ENCODE results near the gene LUZP1.

The LUZP1 gene

GRCh38 chr1:23118407-23118806 lies 50.2 kb downstream of the LUZP1 start:
- no peak for TF ChIP-seq YY1 (IDR thresholded peaks at IDR 0.05; ENCODE audit: low read depth)
- no peak for TF ChIP-seq TEAD4 (IDR thresholded peaks at IDR 0.05)
- TF ChIP-seq RAD21 (IDR thresholded peaks at IDR 0.05; ENCODE audit: low read depth), result no peak
- TF ChIP-seq, protein P1, sequence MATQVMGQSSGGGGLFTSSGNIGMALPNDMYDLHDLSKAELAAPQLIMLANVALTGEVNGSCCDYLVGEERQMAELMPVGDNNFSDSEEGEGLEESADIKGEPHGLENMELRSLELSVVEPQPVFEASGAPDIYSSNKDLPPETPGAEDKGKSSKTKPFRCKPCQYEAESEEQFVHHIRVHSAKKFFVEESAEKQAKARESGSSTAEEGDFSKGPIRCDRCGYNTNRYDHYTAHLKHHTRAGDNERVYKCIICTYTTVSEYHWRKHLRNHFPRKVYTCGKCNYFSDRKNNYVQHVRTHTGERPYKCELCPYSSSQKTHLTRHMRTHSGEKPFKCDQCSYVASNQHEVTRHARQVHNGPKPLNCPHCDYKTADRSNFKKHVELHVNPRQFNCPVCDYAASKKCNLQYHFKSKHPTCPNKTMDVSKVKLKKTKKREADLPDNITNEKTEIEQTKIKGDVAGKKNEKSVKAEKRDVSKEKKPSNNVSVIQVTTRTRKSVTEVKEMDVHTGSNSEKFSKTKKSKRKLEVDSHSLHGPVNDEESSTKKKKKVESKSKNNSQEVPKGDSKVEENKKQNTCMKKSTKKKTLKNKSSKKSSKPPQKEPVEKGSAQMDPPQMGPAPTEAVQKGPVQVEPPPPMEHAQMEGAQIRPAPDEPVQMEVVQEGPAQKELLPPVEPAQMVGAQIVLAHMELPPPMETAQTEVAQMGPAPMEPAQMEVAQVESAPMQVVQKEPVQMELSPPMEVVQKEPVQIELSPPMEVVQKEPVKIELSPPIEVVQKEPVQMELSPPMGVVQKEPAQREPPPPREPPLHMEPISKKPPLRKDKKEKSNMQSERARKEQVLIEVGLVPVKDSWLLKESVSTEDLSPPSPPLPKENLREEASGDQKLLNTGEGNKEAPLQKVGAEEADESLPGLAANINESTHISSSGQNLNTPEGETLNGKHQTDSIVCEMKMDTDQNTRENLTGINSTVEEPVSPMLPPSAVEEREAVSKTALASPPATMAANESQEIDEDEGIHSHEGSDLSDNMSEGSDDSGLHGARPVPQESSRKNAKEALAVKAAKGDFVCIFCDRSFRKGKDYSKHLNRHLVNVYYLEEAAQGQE (IDR thresholded peaks at IDR 0.05; ENCODE audit: low read depth), result no peak
- TF ChIP-seq TCF12 (IDR thresholded peaks at IDR 0.05; ENCODE audit: low read depth), result no peak
- TF ChIP-seq, protein P2, sequence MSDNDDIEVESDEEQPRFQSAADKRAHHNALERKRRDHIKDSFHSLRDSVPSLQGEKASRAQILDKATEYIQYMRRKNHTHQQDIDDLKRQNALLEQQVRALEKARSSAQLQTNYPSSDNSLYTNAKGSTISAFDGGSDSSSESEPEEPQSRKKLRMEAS (IDR thresholded peaks at IDR 0.05), result no peak
- TF ChIP-seq USF1 (IDR thresholded peaks at IDR 0.05), result no peak
- TF ChIP-seq NFIC (IDR thresholded peaks at IDR 0.05), result no peak
- no peak for TF ChIP-seq CREB1 (IDR thresholded peaks at IDR 0.05; ENCODE audit: low read depth)
- no peak for TF ChIP-seq EGR1 (IDR thresholded peaks at IDR 0.05)
- no peak for TF ChIP-seq FOXM1 (IDR thresholded peaks at IDR 0.05; ENCODE audit: borderline replicate concordance, low read depth)
- no peak for TF ChIP-seq TAF1 (IDR thresholded peaks at IDR 0.05; ENCODE audit: low read depth)
- TF ChIP-seq CEBPB (IDR thresholded peaks at IDR 0.05), result no peak
- no peak for TF ChIP-seq ZBTB7A (IDR thresholded peaks at IDR 0.05; ENCODE audit: low read depth)
- no peak for TF ChIP-seq EP300 (IDR thresholded peaks at IDR 0.05; ENCODE audit: borderline replicate concordance)

DNA sequence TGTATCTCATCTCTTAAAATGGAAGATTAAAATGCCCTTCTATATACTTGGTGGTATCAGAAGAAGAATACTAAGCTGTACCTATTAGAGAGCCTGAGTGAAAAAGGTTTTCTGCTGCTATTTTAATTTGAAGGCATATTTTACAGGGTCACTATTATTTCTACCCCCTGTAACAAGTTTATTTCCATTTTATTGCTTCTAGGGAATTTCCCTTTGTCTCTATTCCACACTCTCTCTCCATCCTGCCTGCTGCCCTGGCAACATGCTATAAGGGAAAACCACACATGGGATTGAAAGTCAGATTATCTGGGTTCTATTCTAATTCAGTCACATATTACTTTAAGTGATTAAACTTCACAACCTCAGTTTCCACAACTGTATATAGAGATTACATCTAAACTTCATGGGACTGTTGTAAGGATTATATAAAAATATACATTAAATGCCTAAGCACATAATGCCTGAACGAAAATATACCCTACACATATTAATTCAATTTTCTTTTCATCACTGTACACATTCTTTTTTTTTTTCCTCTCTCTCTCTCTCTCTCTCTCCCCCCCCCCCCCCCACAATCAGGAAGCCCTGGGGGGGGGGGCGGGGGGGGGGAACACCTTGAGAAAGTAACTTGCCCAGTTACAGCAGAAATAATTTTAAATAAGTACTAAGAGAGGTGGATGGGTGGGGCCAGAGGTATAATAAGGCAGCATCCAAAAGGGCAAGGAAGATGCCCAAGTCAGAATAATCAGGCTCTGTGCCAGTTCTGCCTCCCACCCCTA lies 51.5 kb downstream of the LUZP1 start:
- TF ChIP-seq ZBTB7A (IDR thresholded peaks at IDR 0.05; ENCODE audit: low read depth) (no peak), FOXM1 (IDR thresholded peaks at IDR 0.05; ENCODE audit: borderline replicate concordance, low read depth) (no peak)

- no peak for TF ChIP-seq NFIC (IDR thresholded peaks at IDR 0.05)
- TF ChIP-seq FOXM1 (IDR thresholded peaks at IDR 0.05; ENCODE audit: borderline replicate concordance, low read depth), result no peak
- no peak for TF ChIP-seq YY1 (IDR thresholded peaks at IDR 0.05; ENCODE audit: low read depth)
- TF ChIP-seq TCF12 (IDR thresholded peaks at IDR 0.05; ENCODE audit: low read depth), result no peak
- TF ChIP-seq CREB1 (IDR thresholded peaks at IDR 0.05; ENCODE audit: low read depth), result no peak
- TF ChIP-seq, protein P2 (IDR thresholded peaks at IDR 0.05), result no peak
- TF ChIP-seq RAD21 (IDR thresholded peaks at IDR 0.05; ENCODE audit: low read depth), result no peak
- no peak for TF ChIP-seq EGR1 (IDR thresholded peaks at IDR 0.05)
- no peak for TF ChIP-seq USF1 (IDR thresholded peaks at IDR 0.05)
- no peak for TF ChIP-seq EP300 (IDR thresholded peaks at IDR 0.05; ENCODE audit: borderline replicate concordance)
Measured at GRCh38 chr1:23116216-23116836, 52.3 kb downstream of the LUZP1 start.

DNA sequence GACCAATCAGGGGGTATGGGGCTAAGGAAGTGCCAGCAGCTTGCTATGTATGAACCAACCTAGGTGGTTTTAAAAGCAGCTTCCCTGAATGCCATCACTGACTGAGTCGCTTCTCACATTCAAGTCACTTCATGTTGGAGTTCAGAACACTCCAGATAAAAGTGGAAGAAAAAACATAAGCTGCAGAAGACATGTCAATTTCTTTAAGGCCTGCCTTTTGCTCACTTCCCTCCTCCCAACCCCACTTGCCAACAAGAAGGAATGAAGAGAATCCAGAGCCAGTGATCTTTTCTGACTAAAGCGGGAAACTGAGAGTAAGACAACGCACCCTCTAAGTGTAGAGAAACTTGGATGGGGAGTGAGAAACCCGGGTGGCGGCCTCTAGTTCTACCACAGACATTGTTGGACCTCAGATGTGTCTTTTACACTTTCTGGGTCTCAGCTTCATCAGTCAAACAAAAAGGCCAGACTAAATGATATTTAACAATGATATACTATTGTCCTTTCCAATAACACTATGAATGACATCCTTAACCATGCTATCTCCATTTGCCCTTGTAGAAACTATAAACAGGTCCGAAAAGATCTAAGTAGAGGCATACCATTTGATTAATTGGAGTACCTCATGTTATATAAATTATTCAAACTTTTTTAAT lies 54.1 kb downstream of the LUZP1 start:
- TF ChIP-seq CEBPB (IDR thresholded peaks at IDR 0.05) (no peak), EGR1 (IDR thresholded peaks at IDR 0.05) (no peak), ZBTB7A (IDR thresholded peaks at IDR 0.05; ENCODE audit: low read depth) (no peak)

DNA sequence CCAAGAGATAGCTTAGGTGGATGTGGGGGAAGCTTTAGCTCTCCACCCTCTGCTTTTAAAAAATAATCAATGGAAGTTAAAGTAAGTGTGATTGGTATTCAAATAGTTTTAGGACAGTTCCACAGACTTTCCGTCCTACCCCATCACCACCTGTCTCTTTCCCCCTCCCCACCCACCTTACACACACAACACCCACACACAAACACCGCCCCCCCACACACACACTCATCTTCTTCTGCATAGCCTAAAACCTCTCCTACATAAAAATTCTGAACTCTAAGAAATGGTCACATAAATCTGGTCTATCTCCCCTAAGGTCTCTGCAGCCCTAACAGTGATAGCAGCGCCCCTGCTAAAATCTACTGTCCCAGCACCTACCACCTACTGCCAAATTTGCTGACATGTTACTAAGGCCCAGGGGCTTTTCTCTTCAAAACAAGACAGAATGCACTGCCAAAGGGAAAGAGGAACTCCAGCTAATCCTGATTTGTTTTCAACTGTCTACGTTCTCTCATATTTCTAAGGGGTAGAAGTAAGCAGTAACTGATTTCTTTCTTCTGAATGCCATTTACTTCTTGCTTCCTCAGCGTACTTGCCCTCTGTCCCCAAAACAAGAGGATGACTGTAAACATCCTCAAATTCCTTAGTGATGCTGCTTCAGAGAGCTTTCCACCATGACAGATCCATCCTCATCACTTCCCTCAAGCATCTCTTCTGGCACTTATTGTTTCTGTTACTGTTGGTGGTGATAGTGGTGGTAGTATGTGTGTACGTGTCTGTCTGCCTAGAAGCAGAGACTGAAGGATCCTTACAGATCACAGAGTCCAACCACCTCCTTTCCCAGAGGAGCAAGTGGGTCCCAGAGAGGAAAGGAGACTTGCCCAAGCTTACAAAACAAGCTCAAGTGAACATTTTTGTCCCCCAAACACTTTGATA lies 56.8 kb downstream of the LUZP1 start:
- TF ChIP-seq RAD21 (IDR thresholded peaks at IDR 0.05; ENCODE audit: low read depth) (no peak), EGR1 (IDR thresholded peaks at IDR 0.05) (no peak), USF1 (IDR thresholded peaks at IDR 0.05) (no peak), NFIC (IDR thresholded peaks at IDR 0.05) (no peak), ZBTB7A (IDR thresholded peaks at IDR 0.05; ENCODE audit: low read depth) (no peak), FOXM1 (IDR thresholded peaks at IDR 0.05; ENCODE audit: borderline replicate concordance, low read depth) (no peak), CREB1 (IDR thresholded peaks at IDR 0.05; ENCODE audit: low read depth) (no peak), TCF12 (IDR thresholded peaks at IDR 0.05; ENCODE audit: low read depth) (no peak), EP300 (IDR thresholded peaks at IDR 0.05; ENCODE audit: borderline replicate concordance) (no peak), YY1 (IDR thresholded peaks at IDR 0.05; ENCODE audit: low read depth) (no peak), TEAD4 (IDR thresholded peaks at IDR 0.05) (no peak), TAF1 (IDR thresholded peaks at IDR 0.05; ENCODE audit: low read depth) (no peak), CEBPB (IDR thresholded peaks at IDR 0.05) (no peak)
- TF ChIP-seq, protein P1 (IDR thresholded peaks at IDR 0.05; ENCODE audit: low read depth), result no peak
- TF ChIP-seq, protein P2 (IDR thresholded peaks at IDR 0.05), result no peak
